Body of pancreas (tissue), 4 donors: ENCODE results near the gene CYTH3. TPM values are rescaled to one million over a fixed set of nuclear protein-coding genes. Genes with fewer than 3 reads are reported as not detected.

Source experiments
- ATAC-seq: fragments of 150-250 bp; one replicate; pipeline ENCODE4 v1.9.1; 2016
- DNase-seq, 4 donors: peaks; one replicate each; pipeline ENCODE4 v3.0.0-alpha.2; 2019
- H3K27ac ChIP-seq, 4 donors: fragments of 200-600 bp; sonication (generic); 1 replicate in 3 of 4; 2 replicates in 1 of 4; pipeline versions ENCODE4 v1.5.1 to v1.6.1; 2016 to 2019; ENCODE audit warnings: mild to moderate bottlenecking in 1 of 4, mixed read lengths in 1 of 4, moderate library complexity in 1 of 4
- H3K27me3 ChIP-seq, 2 donors: fragments of 200-600 bp; sonication (generic); one replicate each; pipeline ENCODE4 v1.6.0; 2016; ENCODE audit warnings: mild to moderate bottlenecking in 1 of 2
- H3K36me3 ChIP-seq, 2 donors: fragments of 200-600 bp; sonication (generic); replicated peaks in 1 of 2; 2 replicates each; pipeline ENCODE4 v1.5.1; 2016; ENCODE audit warnings: low read depth in 2 of 2; ENCODE audit not compliant: insufficient read depth in 1 of 2
- H3K4me1 ChIP-seq: fragments of 200-600 bp; sonication (generic); one replicate; pipeline ENCODE4 v1.6.0; 2016
- H3K4me3 ChIP-seq, 2 donors: fragments of 200-600 bp; sonication (generic); 1 replicate in 1 of 2; 2 replicates in 1 of 2; pipeline ENCODE4 v1.5.1; 2016 to 2019
- H3K9me3 ChIP-seq, 3 donors: fragments of 200-600 bp; sonication (generic); 1 replicate in 2 of 3; 2 replicates in 1 of 3; pipeline ENCODE4 v1.5.1; 2016
- POLR2A ChIP-seq, 3 donors: fragments of 450-650 bp; IDR thresholded peaks; one replicate each; pipeline ENCODE4 v1.6.1; 2016; ENCODE audit warnings: antibody characterized with exemption in 3 of 3, mild to moderate bottlenecking in 2 of 3
- WGBS, 2 donors: methylation state at CpG; one replicate each; pipeline ENCODE4 v1.1.5; 2017; 5-methylcytosine and 5-hydroxymethylcytosine counted together
- intact Hi-C: fragments of 100-400 bp; cut with DNase I; formaldehyde crosslinking; loops from one replicate; pipeline ENCODE4 v1.15.1; 2023
- total RNA-seq, 2 donors: library from RNA; depleted of rRNA; stranded (reverse); fragments of >200 nt; gene quantifications; one replicate each; pipeline ENCODE4 v1.1.0, GENCODE V29; 2016
- TF ChIP-seq, protein P1 (sequence below), 7 experiments: fragments of 450-650 bp in 4 of 7; fragments of 200-600 bp in 3 of 7; sonication (generic) in 3 of 7; IDR thresholded peaks; one replicate each; pipeline ENCODE4 v1.5.1; 2016 to 2019; ENCODE audit warnings: antibody characterized with exemption in 7 of 7

CYTH3 gene
- total RNA-seq, 2 donors from 2014 or later: 14.0 to 18.8 TPM

DNA sequence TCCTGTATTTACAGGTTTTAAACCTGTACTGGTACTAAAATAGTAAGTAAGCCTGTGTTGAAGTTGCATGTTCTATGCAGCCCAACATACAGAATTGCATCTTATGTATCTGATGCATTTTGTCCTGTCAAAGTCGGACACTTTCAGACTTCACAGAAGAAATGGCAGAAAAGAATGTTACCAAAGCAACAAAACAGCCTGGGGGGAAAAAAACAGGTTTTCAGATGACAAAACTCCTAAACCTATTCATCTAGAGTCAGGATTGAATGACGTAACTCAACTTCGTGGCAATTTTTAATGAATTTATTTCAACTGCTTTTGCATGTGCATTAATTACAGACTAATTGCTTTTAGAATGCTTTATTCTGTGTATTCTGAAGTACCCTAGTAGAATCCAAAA lies 28.4 kb downstream of the CYTH3 start:
- DNase-seq: no peak
- no peaks in the 10 kb centered on the region for H3K4me1 ChIP-seq
- no peaks in the 10 kb centered on the region for H3K9me3 ChIP-seq
- no peak overlapping the region for H3K4me3 ChIP-seq
- ATAC-seq: no peak
- no peak for TF ChIP-seq POLR2A (IDR thresholded peaks at IDR 0.05)
- TF ChIP-seq, protein P1, sequence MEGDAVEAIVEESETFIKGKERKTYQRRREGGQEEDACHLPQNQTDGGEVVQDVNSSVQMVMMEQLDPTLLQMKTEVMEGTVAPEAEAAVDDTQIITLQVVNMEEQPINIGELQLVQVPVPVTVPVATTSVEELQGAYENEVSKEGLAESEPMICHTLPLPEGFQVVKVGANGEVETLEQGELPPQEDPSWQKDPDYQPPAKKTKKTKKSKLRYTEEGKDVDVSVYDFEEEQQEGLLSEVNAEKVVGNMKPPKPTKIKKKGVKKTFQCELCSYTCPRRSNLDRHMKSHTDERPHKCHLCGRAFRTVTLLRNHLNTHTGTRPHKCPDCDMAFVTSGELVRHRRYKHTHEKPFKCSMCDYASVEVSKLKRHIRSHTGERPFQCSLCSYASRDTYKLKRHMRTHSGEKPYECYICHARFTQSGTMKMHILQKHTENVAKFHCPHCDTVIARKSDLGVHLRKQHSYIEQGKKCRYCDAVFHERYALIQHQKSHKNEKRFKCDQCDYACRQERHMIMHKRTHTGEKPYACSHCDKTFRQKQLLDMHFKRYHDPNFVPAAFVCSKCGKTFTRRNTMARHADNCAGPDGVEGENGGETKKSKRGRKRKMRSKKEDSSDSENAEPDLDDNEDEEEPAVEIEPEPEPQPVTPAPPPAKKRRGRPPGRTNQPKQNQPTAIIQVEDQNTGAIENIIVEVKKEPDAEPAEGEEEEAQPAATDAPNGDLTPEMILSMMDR (IDR thresholded peaks at IDR 0.05): no peak
- no peaks in the 10 kb centered on the region for H3K36me3 ChIP-seq
- H3K27ac ChIP-seq: no peak overlapping the region
- 85 to 89% methylated on average over 3 of the region's 3 CpGs for WGBS, 2 donors
- intact Hi-C loops: no loop called here
- H3K27me3 ChIP-seq: no peaks in the 10 kb centered on the region

DNA sequence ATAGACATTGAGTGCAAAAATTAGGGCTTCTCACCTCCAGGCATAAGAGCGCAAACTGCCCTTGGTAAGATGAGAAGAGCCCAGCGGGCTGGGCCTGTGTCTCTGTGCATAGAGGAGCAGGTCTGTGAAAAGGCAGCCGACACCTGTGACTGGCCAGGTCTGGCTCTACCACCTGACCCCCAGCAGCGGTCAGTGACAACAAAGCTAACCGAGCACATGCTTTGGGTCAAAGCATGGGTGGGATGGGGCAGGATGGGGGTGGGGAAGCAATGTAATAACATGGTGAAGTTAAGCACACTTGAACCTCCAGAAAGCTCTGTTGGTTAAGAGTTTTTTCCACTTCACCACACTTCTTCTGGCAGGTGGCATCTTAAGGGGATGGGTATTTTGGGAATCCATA lies 29.3 kb downstream of the CYTH3 start:
- intact Hi-C loops: no loop called here
- TF ChIP-seq, protein P1 (IDR thresholded peaks at IDR 0.05): no peak
- no peak for TF ChIP-seq POLR2A (IDR thresholded peaks at IDR 0.05)
- no peaks in the 10 kb centered on the region for H3K4me1 ChIP-seq
- 92 to 97% methylated on average over 5 of the region's 5 CpGs for WGBS, 2 donors
- H3K27me3 ChIP-seq: no peaks in the 10 kb centered on the region
- no peak overlapping the region for H3K4me3 ChIP-seq
- no peak overlapping the region for H3K27ac ChIP-seq
- no peaks in the 10 kb centered on the region for H3K9me3 ChIP-seq
- no peaks in the 10 kb centered on the region for H3K36me3 ChIP-seq
- ATAC-seq (no peak), DNase-seq (no peak)

DNA sequence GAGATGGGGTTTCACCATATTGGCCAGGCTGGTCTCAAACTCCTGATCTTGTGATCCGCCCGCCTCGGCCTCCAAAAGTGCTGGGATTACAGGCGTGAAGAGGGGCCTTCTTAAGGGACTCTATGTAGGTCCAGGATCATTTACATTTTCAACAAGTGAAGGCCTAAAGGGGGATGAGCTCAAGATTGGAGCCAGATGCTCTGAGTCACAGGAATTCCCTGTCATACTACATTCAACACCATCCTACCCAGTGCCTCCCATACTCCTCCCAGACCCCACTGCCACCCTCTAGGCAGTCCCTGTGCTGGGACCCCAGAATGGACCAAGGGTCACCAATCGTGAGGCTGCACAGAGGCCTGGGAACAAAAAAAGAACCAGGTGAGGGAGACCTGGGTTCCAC lies 29.9 kb downstream of the CYTH3 start:
- Histone ChIP-seq H3K36me3 (no peaks in the 10 kb centered on the region), H3K9me3 (no peaks in the 10 kb centered on the region), H3K27me3 (no peaks in the 10 kb centered on the region), H3K27ac (no peak overlapping the region), H3K4me1 (no peaks in the 10 kb centered on the region), H3K4me3 (no peak overlapping the region)
- 95 to 96% methylated on average over 4 to 5 of the region's 5 CpGs for WGBS, 2 donors
- DNase-seq (no peak), ATAC-seq (no peak)
- TF ChIP-seq, protein P1 (IDR thresholded peaks at IDR 0.05): no peak
- intact Hi-C loops: no loop called here

DNA sequence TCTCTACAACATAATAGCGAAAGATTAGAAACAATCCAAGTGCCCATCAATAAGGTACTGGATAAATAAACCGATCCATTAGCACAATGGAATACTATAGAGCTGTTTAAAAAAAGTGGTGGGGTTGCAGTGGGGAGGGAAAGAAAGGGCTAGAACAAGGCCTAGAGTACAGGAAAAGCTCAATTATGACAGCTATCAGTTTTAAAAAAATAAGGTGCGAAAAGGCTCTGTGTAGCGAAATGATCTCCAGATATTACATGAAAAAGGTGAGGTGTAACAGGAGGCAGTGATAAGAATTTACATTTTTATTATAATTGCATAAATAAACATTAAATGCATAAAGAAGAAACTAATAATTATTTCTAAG lies 30.8 kb downstream of the CYTH3 start:
- H3K27ac ChIP-seq: no peak overlapping the region
- intact Hi-C loops: no loop called here
- no peaks in the 10 kb centered on the region for H3K9me3 ChIP-seq

DNA sequence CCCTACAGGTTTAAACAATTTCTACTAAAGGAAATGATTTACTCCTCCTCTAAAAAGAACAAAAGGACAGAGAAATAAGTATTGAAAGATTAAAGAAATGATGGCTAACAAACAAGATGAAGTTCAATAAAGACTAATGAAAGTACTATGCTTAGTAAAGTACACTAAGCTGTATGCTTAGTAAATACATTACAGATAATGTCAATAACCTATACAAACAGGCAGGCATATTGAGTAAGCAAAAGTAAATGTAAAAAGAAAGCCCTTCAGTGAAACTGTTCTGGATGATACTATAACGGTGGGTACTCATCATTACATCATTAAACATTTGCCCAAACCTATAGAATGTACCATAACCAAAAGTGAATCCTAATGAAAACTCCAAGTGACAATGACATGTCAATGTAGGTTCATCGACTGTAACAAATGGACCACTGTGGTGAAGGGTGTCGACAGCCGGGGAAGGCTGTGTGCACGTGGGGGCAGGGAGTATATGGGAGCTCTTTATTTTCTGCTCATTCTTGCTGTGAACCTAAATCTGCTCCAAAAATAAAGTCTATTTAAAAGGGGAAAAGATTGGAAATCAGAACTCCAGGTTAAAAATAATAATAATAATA lies 34.0 kb downstream of the CYTH3 start:
- TF ChIP-seq POLR2A (IDR thresholded peaks at IDR 0.05): no peak
- TF ChIP-seq, protein P1 (IDR thresholded peaks at IDR 0.05): no peak
- H3K27ac ChIP-seq: no peak overlapping the region
- WGBS, 2 donors: 79 to 83% methylated on average over 5 of the region's 5 CpGs
- no peaks in the 10 kb centered on the region for H3K4me1 ChIP-seq
- ATAC-seq: no peak
- intact Hi-C loops: no loop called here
- DNase-seq: no peak
- H3K27me3 ChIP-seq: no peaks in the 10 kb centered on the region
- H3K9me3 ChIP-seq: no peaks in the 10 kb centered on the region
- no peak overlapping the region for H3K4me3 ChIP-seq
- H3K36me3 ChIP-seq: no peaks in the 10 kb centered on the region

More for the DNA sequence above, 30.8 kb downstream of the CYTH3 start:
- no peak for ATAC-seq
- no peaks in the 10 kb centered on the region for H3K27me3 ChIP-seq
- TF ChIP-seq, protein P1 (IDR thresholded peaks at IDR 0.05): no peak
- no peak for TF ChIP-seq POLR2A (IDR thresholded peaks at IDR 0.05)
- WGBS, 2 donors: 91 to 97% methylated on average over 4 of the region's 4 CpGs
- no peaks in the 10 kb centered on the region for H3K36me3 ChIP-seq
- no peak overlapping the region for H3K4me3 ChIP-seq
- no peaks in the 10 kb centered on the region for H3K4me1 ChIP-seq
- no peak for DNase-seq
